Lower lobe of right lung (tissue), 2 donors: ENCODE results near the gene PHRF1. TPM values are rescaled to one million over a fixed set of nuclear protein-coding genes. Genes with fewer than 3 reads are reported as not detected.

Experiments
- ATAC-seq, 2 donors: fragments of 200-7000 bp; cut with Tn5 transposase; one replicate each; pipeline ENCODE4 v1.9.1; 2020 to 2022; ENCODE audit warnings: mild to moderate bottlenecking in 2 of 2, moderate library complexity in 2 of 2
- DNase-seq: peaks from one replicate; pipeline ENCODE4 v3.0.0-alpha.2; 2020
- H3K27ac ChIP-seq: fragments of 200-600 bp; one replicate; pipeline ENCODE4 v1.8.0; 2022
- H3K27me3 ChIP-seq: fragments of 200-600 bp; one replicate; pipeline ENCODE4 v1.8.0; 2022; ENCODE audit warnings: low read depth
- H3K36me3 ChIP-seq: fragments of 200-600 bp; one replicate; pipeline ENCODE4 v1.8.0; 2022; ENCODE audit warnings: mild to moderate bottlenecking
- H3K4me1 ChIP-seq: fragments of 200-600 bp; one replicate; pipeline ENCODE4 v1.8.0; 2022
- H3K4me3 ChIP-seq: fragments of 200-600 bp; one replicate; pipeline ENCODE4 v1.8.0; 2022; ENCODE audit warnings: mild to moderate bottlenecking
- H3K9me3 ChIP-seq: fragments of 200-600 bp; one replicate; pipeline ENCODE4 v1.8.0; 2022
- intact Hi-C: fragments of 100-400 bp; cut with DNase I; formaldehyde crosslinking; loops from one replicate; pipeline ENCODE4 v1.11.0; 2022
- total RNA-seq: library from RNA; stranded (reverse); fragmentation: NEBNext Ultra II Directional; extraction: Animal tissue kit (Norgen Biotek cat#: 25700); gene quantifications from one replicate; pipeline ENCODE4 v1.2.1, GENCODE V29; 2021
- TF ChIP-seq, protein P1 (sequence below): fragments of 200-600 bp; IDR thresholded peaks from one replicate; pipeline ENCODE4 v1.8.0; 2022; ENCODE audit warnings: antibody characterized with exemption, mild to moderate bottlenecking
- donor health status: DM: no; HTN: yes; CAD: no; lungs with severe emphysema.

The PHRF1 gene
- total RNA-seq, 1 donor from 2014 or later: 31.5 TPM

DNA sequence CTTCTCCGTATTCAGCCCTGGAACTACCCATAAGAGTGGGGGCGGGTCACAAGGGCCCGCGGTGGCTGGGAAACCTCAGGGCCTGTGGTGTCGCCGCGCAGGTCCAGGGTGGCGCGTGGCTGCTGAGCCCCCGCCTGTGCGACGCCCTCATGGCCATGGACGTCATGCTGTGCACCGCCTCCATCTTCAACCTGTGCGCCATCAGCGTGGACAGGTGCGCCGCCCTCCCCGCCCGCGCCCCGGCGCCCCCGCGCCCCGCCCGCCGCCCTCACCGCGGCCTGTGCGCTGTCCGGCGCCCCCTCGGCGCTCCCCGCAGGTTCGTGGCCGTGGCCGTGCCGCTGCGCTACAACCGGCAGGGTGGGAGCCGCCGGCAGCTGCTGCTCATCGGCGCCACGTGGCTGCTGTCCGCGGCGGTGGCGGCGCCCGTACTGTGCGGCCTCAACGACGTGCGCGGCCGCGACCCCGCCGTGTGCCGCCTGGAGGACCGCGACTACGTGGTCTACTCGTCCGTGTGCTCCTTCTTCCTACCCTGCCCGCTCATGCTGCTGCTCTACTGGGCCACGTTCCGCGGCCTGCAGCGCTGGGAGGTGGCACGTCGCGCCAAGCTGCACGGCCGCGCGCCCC lies 63.2 kb downstream of the PHRF1 start:
- Histone ChIP-seq H3K27me3 (peaks cover 32% of the 10 kb centered on the region), H3K9me3 (no peaks in the 10 kb centered on the region), H3K36me3 (peaks cover 21% of the 10 kb centered on the region), H3K4me1 (peaks cover 16% of the 10 kb centered on the region), H3K4me3 (no peak overlapping the region), H3K27ac (no peak overlapping the region)
- no peak for ATAC-seq
- TF ChIP-seq, protein P1, sequence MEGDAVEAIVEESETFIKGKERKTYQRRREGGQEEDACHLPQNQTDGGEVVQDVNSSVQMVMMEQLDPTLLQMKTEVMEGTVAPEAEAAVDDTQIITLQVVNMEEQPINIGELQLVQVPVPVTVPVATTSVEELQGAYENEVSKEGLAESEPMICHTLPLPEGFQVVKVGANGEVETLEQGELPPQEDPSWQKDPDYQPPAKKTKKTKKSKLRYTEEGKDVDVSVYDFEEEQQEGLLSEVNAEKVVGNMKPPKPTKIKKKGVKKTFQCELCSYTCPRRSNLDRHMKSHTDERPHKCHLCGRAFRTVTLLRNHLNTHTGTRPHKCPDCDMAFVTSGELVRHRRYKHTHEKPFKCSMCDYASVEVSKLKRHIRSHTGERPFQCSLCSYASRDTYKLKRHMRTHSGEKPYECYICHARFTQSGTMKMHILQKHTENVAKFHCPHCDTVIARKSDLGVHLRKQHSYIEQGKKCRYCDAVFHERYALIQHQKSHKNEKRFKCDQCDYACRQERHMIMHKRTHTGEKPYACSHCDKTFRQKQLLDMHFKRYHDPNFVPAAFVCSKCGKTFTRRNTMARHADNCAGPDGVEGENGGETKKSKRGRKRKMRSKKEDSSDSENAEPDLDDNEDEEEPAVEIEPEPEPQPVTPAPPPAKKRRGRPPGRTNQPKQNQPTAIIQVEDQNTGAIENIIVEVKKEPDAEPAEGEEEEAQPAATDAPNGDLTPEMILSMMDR: no peak
- intact Hi-C loops: no loop called here
- no peak for DNase-seq

- no peak overlapping the region for H3K4me3 ChIP-seq
- no peak for DNase-seq
- no peaks in the 10 kb centered on the region for H3K9me3 ChIP-seq
- no peak overlapping the region for H3K27ac ChIP-seq
- intact Hi-C loops: no loop called here
- peaks cover 32% of the 10 kb centered on the region for H3K27me3 ChIP-seq
- peaks cover 16% of the 10 kb centered on the region for H3K4me1 ChIP-seq
- no peak for ATAC-seq
- peaks cover 22% of the 10 kb centered on the region for H3K36me3 ChIP-seq
- TF ChIP-seq, protein P1: no peak
Observed at GRCh38 chr11:640021-640706, 63.9 kb downstream of the PHRF1 start.

DNA sequence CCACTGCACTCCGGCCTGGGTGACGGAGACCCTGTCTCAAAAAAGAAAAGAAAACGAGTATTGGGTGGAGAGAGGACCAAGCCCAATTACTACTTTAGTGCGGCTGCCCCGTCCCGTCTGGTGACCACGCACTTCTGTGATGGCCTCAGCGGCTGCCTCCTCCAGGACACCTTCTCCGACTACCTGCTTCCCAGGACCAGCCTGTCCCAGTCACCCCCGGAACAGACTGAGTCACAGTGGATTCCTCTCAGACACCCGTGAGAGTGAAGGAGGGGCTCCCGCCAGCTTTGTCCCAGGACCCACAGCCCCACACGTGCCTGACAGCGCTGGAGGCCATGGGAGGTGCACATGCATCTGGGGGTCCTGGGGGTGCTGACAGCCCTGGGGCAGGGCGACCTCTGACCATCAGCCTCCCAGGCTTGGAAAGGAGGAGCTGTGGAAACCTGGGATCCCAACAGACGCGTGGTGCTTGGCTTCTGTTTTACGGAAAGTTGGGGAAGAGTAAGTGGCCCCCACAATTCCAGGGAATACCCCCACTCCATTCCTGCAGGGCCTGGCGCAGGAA lies 65.6 kb downstream of the PHRF1 start:
- DNase-seq (no peak), ATAC-seq (no peak)
- Histone ChIP-seq H3K27ac (no peak overlapping the region), H3K4me3 (no peak overlapping the region), H3K36me3 (peaks cover 27% of the 10 kb centered on the region), H3K4me1 (peaks cover 12% of the 10 kb centered on the region), H3K27me3 (peaks cover 22% of the 10 kb centered on the region), H3K9me3 (no peaks in the 10 kb centered on the region)
- TF ChIP-seq, protein P1: no peak
- intact Hi-C loops: no loop called here

DNA sequence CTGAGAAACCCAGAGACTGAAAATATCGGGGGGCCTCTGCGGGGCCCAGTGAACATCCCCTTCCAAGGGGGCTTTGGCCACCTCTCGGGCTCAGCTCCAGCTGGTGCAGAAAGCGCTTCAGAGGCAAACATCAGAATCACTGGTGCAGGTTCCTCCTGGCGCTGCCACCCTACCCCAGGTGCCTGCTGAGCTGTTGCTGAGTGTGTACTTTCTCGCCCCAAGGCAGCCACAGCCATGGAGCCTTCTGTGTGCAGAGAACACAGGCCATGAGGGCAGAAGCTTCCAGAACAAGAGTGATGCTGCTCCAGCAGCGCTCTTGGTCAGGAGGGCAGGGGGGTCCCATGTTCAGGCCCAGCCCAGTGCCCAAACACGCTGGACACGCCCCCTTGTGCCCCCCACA lies 67.1 kb downstream of the PHRF1 start:
- Histone ChIP-seq H3K9me3 (no peaks in the 10 kb centered on the region), H3K27me3 (peaks cover 9% of the 10 kb centered on the region), H3K4me3 (no peak overlapping the region), H3K36me3 (peaks cover 27% of the 10 kb centered on the region), H3K27ac (no peak overlapping the region), H3K4me1 (peaks cover 5% of the 10 kb centered on the region)
- ATAC-seq: no peak
- TF ChIP-seq, protein P1: no peak
- intact Hi-C loops: no loop called here
- DNase-seq: no peak

DNA sequence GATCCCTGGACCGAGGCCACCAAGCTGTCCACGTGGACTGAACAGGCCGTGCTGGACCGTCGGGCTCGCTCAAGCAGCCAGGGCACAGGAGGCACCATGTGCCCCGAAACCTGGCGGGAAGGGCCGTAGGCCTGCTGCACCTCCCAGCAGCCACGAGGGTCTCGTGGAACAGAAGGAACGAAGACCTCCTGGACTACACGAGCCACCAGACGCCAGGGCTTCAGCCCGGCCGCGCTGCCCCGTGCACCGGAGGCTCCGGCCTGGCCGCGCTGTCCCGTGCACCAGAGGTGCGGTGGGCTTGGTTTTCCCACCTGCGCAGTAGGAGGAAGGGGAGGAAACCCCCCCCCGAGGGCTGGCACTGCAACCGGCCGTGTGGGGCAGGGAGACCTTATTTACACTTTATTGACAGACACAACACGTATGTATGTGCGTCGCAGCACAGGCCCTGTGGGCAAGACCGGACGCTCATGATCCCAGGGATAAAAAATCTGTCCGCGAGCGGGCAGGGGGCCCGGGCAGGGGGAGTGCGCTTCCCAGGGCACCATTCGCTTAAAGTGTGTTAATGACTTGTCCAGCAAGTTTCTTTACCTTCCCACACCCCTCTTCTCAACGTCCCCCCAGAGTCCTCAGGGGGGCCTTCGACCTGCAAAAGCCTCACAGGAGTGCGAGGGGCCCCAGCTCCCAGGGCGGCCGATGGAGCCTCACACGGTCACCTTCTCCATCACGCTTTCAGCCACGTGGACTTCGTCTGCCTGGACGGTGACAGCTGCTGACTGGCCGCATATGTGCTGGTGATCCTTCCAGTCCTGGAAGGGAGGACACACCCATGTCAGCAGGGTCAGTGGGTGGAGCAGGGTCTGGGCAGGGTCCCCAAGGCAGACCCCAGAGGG lies 67.8 kb downstream of the PHRF1 start:
- intact Hi-C loops: no loop called here
- no peak for ATAC-seq
- no peak overlapping the region for H3K4me3 ChIP-seq

More for the DNA sequence above, 67.8 kb downstream of the PHRF1 start:
- Histone ChIP-seq H3K36me3 (peaks cover 27% of the 10 kb centered on the region), H3K27me3 (peaks cover 2% of the 10 kb centered on the region), H3K9me3 (no peaks in the 10 kb centered on the region), H3K27ac (no peak overlapping the region), H3K4me1 (peaks cover 2% of the 10 kb centered on the region)
- DNase-seq: no peak
- TF ChIP-seq, protein P1: no peak
